Pancreas (tissue), 10 donors: ENCODE data around the gene FXYD4. TPM values are rescaled to one million over a fixed set of nuclear protein-coding genes. Genes with fewer than 3 reads are reported as not detected.

ENCODE experiments used
- ATAC-seq, 4 donors: fragments of 200-7000 bp; cut with Tn5 transposase; one replicate each; pipeline versions ENCODE4 v1.8.0 to v1.9.1; 2020; ENCODE audit warnings: mild to moderate bottlenecking in 4 of 4, moderate library complexity in 4 of 4
- DNase-seq, 6 donors: peaks; one replicate each; pipeline ENCODE4 v3.0.0-alpha.2; 2020
- FAIRE-seq: peaks from 2 replicates; lab custom pipeline; 2012; peaks lifted over from hg19 to GRCh38; lab: Jason Lieb, UNC
- H3K27ac ChIP-seq, 4 donors: fragments of 200-600 bp; sonication (generic); 1 replicate in 3 of 4; 2 replicates in 1 of 4; pipeline versions ENCODE4 v1.5.0 to v1.8.0; 2020
- H3K27me3 ChIP-seq, 4 donors: fragments of 200-600 bp; one replicate each; pipeline ENCODE4 v1.8.0; 2021
- H3K36me3 ChIP-seq, 3 donors: fragments of 200-600 bp; sonication (generic) in 1 of 3; one replicate each; pipeline versions ENCODE4 v1.5.0 to v1.8.0; 2020 to 2021
- H3K4me1 ChIP-seq, 3 donors: fragments of 200-600 bp; one replicate each; pipeline ENCODE4 v1.8.0; 2021
- H3K4me3 ChIP-seq, 4 donors: fragments of 200-600 bp; sonication (generic) in 2 of 4; one replicate each; pipeline versions ENCODE4 v1.5.0 to v1.8.0; 2020 to 2021
- H3K9me3 ChIP-seq, 4 donors: fragments of 200-600 bp; one replicate each; pipeline ENCODE4 v1.8.0; 2021
- WGBS, 2 donors: extraction: QIAGEN DNeasy Blood & Tissue Kit; methylation state at CpG; one replicate each; pipeline ENCODE4 v1.1.7; 2013; 5-methylcytosine and 5-hydroxymethylcytosine counted together
- intact Hi-C, 3 donors: fragments of 100-400 bp; cut with DNase I; formaldehyde crosslinking; loops; one replicate each; pipeline versions ENCODE4 v1.11.1 to v1.14.2; 2022
- polyA plus RNA-seq, 2 donors: library from polyadenylated mRNA; stranded (reverse); fragments of 200-250 nt; gene quantifications; one replicate each; pipeline ENCODE4 v1.2.3, GENCODE V29; 2013
- total RNA-seq, 6 donors: library from RNA; stranded (reverse); fragmentation: NEBNext Ultra II Directional in 4 of 6; extraction: Animal tissue kit (Norgen Biotek cat#: 25700) in 4 of 6; gene quantifications; one replicate each; pipeline versions ENCODE4 v1.2.1 to v1.2.4, GENCODE V29; 2021 to 2023
- TF ChIP-seq, protein P1 (sequence below), 4 donors: fragments of 200-600 bp; sonication (generic) in 3 of 4; IDR thresholded peaks; one replicate each; pipeline versions ENCODE4 v1.5.0 to v1.8.0; 2021; ENCODE audit warnings: antibody characterized with exemption in 4 of 4
- donor health status: healthy with polysubstance abuse.
- donor health status: DM: no; HTN: no; CAD: no; lungs with moderate emphysema.
- donor health status: DM: no; HTN: no; CAD: no.
- donor health status: control.
- donor health status: control.
- donor health status: Bipolar disorder and iron deficiency.
- donor health status: DM: yes; HTN: yes; CAD: no.
- donor health status: DM: no; HTN: no; CAD: no.
- donor health status: DM: no; HTN: no; CAD: no.
- donor health status: DM: yes; HTN: yes; CAD: no.

Gene FXYD4
- total and polyA plus RNA-seq, 8 donors, result 0.28 to 0.31 TPM; not detected in 6

DNA sequence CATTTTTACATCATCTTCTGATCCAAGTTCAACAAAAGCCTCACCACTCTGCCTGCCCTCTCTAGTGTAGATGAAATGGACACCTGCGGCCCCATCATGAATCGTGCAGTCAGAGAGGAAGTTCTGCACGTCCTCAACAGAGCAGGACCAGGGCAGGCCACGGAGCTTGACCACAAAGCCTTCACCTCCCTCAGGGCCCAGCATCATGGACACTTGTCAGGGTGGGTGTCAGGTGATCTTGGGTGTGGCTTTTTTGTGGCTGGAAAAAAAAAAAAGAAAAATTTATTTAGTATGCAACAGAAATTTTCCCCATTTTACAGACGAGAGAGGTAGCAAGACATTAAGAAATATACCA is 16.2 kb downstream of the FXYD4 start:
- TF ChIP-seq, protein P1, sequence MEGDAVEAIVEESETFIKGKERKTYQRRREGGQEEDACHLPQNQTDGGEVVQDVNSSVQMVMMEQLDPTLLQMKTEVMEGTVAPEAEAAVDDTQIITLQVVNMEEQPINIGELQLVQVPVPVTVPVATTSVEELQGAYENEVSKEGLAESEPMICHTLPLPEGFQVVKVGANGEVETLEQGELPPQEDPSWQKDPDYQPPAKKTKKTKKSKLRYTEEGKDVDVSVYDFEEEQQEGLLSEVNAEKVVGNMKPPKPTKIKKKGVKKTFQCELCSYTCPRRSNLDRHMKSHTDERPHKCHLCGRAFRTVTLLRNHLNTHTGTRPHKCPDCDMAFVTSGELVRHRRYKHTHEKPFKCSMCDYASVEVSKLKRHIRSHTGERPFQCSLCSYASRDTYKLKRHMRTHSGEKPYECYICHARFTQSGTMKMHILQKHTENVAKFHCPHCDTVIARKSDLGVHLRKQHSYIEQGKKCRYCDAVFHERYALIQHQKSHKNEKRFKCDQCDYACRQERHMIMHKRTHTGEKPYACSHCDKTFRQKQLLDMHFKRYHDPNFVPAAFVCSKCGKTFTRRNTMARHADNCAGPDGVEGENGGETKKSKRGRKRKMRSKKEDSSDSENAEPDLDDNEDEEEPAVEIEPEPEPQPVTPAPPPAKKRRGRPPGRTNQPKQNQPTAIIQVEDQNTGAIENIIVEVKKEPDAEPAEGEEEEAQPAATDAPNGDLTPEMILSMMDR (IDR thresholded peaks at IDR 0.05), result no peak
- FAIRE-seq (no peak), ATAC-seq (no peak), DNase-seq (peak in 2 of 6 donors; percentile 13 to 39)
- Histone ChIP-seq H3K27me3 (no peaks in the 10 kb centered on the region), H3K36me3 (peaks cover 8 to 48% (median 30%) of the 10 kb centered on the region in 3 donors), H3K27ac (no peak overlapping the region), H3K4me1 (peaks cover 0 to 11% (median 0%) of the 10 kb centered on the region in 3 donors), H3K4me3 (no peak overlapping the region), H3K9me3 (no peaks in the 10 kb centered on the region)
- intact Hi-C loops, result no loop called here
- 81 to 86% methylated on average over 5 of the region's 5 CpGs for WGBS, 2 donors

DNA sequence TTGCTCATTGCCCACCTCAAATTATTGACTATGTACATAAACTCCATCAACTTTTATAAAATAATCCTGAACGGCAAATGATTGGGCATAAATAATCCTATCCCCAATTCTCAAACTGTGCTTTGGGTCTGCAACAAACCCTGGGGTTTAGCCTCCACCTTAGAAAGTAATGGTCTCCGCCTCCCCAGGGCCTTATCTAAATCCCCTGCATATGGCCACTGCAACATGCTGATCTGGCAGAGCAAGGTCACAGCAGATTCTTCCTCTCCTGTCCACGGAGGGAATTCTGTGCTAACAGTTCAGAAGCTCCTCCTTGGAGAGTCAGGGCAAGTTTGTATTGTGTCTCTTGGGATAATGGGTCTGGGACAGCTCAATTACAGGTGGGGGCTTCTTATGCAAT is 18.4 kb downstream of the FXYD4 start:
- H3K9me3 ChIP-seq, result no peaks in the 10 kb centered on the region
- WGBS, 2 donors, result 55 to 56% methylated on average over 3 of the region's 3 CpGs
- ATAC-seq (no peak), DNase-seq (peak in 1 of 6 donors; percentile 0), FAIRE-seq (no peak)
- TF ChIP-seq, protein P1 (IDR thresholded peaks at IDR 0.05), result no peak
- no peaks in the 10 kb centered on the region for H3K27me3 ChIP-seq
- H3K4me1 ChIP-seq, result peaks cover 0 to 6% (median 2%) of the 10 kb centered on the region in 3 donors
- H3K36me3 ChIP-seq, result peaks cover 8 to 65% (median 30%) of the 10 kb centered on the region in 3 donors
- no peak overlapping the region for H3K4me3 ChIP-seq
- intact Hi-C loops, result no loop called here
- H3K27ac ChIP-seq, result no peak overlapping the region

DNA sequence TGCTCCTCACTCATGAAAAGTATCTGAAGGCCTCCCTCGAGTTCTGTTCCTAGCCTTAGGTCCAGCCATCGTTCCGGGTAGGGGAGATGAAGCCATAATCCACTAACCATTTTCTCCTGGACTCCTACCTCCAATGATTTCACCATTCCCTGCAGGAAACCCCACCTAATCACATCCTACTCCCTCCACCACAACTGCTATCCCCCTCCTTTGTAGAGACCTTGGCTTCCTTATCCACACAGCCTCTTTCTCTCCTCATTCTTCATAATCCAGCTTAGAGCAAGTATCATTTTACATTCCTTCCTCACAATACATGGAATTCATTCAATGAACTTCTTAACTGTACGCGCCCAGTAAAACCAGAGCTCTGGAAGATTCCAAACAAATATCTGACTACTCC is 18.9 kb downstream of the FXYD4 start:
- intact Hi-C loops, result no loop called here
- ATAC-seq (no peak), FAIRE-seq (no peak), DNase-seq (no peak)
- no peak overlapping the region for H3K27ac ChIP-seq
- no peaks in the 10 kb centered on the region for H3K9me3 ChIP-seq
- H3K4me3 ChIP-seq, result no peak overlapping the region
- no peaks in the 10 kb centered on the region for H3K27me3 ChIP-seq
- TF ChIP-seq, protein P1 (IDR thresholded peaks at IDR 0.05), result no peak
- 81 to 82% methylated on average over 5 of the region's 5 CpGs for WGBS, 2 donors
- H3K36me3 ChIP-seq, result peaks cover 8 to 65% (median 30%) of the 10 kb centered on the region in 3 donors
- peaks cover 0 to 7% (median 6%) of the 10 kb centered on the region in 3 donors for H3K4me1 ChIP-seq

DNA sequence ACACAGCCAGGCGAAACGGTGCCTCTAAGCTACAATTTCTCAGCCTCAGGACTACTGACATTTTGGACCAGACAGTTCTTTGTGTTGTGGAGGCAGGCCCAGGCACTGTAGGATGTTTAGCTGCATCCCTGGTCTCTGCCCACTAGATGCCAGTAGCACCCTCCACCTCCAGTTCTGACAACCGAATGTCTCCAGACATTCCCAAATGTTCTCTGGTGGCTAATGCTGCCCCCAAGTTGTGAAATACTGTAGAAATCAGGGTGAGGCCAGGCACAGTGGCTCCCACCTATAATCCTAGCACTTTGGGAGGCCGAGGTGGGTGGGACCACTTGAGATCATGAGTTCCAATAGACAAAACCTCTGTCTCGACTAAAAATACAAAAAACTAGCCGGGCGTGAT is 19.3 kb downstream of the FXYD4 start:
- FAIRE-seq, result no peak
- Histone ChIP-seq H3K4me3 (no peak overlapping the region), H3K27ac (no peak overlapping the region), H3K4me1 (peaks cover 0 to 11% (median 6%) of the 10 kb centered on the region in 3 donors), H3K9me3 (no peaks in the 10 kb centered on the region), H3K36me3 (peaks cover 8 to 65% (median 30%) of the 10 kb centered on the region in 3 donors), H3K27me3 (no peaks in the 10 kb centered on the region)
- TF ChIP-seq, protein P1 (IDR thresholded peaks at IDR 0.05), result peak in 1 of 4 donors; percentile 26
- peak in 3 of 4 donors; percentile 55 to 63 (median 61) for ATAC-seq
- WGBS, 2 donors, result 73 to 78% methylated on average over 7 of the region's 7 CpGs
- intact Hi-C loops, result no loop called here
- peak in 2 of 6 donors; percentile 12 to 26 for DNase-seq

DNA sequence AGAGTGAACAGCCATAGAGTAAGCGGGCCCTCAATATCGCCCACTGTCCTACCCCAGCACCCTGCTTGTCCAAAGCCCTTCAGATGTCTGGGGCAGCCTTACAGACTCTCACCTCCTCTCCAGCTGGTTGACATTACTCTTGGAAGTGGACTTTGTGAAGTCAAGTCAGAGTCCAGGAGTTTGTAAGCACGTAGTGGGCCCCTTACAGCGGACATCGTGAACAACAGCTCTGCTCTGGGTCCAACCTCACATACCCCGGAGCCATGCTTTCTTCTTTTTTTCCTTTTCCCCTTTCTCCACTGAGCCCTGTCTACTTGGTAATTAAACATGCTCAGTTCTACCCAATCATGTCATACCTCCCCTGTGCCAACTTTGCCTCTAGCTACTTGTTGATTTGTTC is 20.1 kb downstream of the FXYD4 start:
- TF ChIP-seq, protein P1 (IDR thresholded peaks at IDR 0.05), result no peak
- DNase-seq, result peak in 2 of 6 donors; percentile 8 to 20
- no peak overlapping the region for H3K4me3 ChIP-seq
- peaks cover 0 to 12% (median 6%) of the 10 kb centered on the region in 3 donors for H3K4me1 ChIP-seq
- no peaks in the 10 kb centered on the region for H3K27me3 ChIP-seq
- peaks cover 8 to 61% (median 27%) of the 10 kb centered on the region in 3 donors for H3K36me3 ChIP-seq
- WGBS, 2 donors, result 93 to 95% methylated on average over 6 of the region's 6 CpGs
- H3K27ac ChIP-seq, result no peak overlapping the region
- H3K9me3 ChIP-seq, result no peaks in the 10 kb centered on the region
- FAIRE-seq, result no peak
- intact Hi-C loops, result no loop called here
- ATAC-seq, result no peak
